ENCODE measurements around the gene PRSS12.

PRSS12 gene

GRCh38 chr4:118396881-118397622 is 44.2 kb upstream of the PRSS12 start:
- TF ChIP-seq SIN3A (IDR thresholded peaks at IDR 0.05; ENCODE audit: borderline replicate concordance, insufficient read depth, low read length) (no peak), POLR2AphosphoS5 (IDR thresholded peaks at IDR 0.05; ENCODE audit: low read depth, low read length) (no peak), TAF1 (IDR thresholded peaks at IDR 0.05; ENCODE audit: borderline replicate concordance, insufficient read depth, low read length) (no peak), REST (IDR thresholded peaks at IDR 0.05; ENCODE audit: insufficient read depth in 1 of 2, low read depth in 2 of 2, low read length in 2 of 2) (no peak), FOXP2 (optimal IDR thresholded peaks at IDR 0.05; ENCODE audit: borderline replicate concordance, extremely low read depth, extremely low read length, insufficient read depth) (no peak)

- TF ChIP-seq TAF1 (IDR thresholded peaks at IDR 0.05; ENCODE audit: borderline replicate concordance, insufficient read depth, low read length): no peak
- no peak for TF ChIP-seq FOXP2 (optimal IDR thresholded peaks at IDR 0.05; ENCODE audit: borderline replicate concordance, extremely low read depth, extremely low read length, insufficient read depth)
- no peak for TF ChIP-seq SIN3A (IDR thresholded peaks at IDR 0.05; ENCODE audit: borderline replicate concordance, insufficient read depth, low read length)
- TF ChIP-seq REST (IDR thresholded peaks at IDR 0.05; ENCODE audit: insufficient read depth in 1 of 2, low read depth in 2 of 2, low read length in 2 of 2): no peak
- no peak for TF ChIP-seq POLR2AphosphoS5 (IDR thresholded peaks at IDR 0.05; ENCODE audit: low read depth, low read length)
Measured at GRCh38 chr4:118395057-118395644, 42.3 kb upstream of the PRSS12 start.

DNA sequence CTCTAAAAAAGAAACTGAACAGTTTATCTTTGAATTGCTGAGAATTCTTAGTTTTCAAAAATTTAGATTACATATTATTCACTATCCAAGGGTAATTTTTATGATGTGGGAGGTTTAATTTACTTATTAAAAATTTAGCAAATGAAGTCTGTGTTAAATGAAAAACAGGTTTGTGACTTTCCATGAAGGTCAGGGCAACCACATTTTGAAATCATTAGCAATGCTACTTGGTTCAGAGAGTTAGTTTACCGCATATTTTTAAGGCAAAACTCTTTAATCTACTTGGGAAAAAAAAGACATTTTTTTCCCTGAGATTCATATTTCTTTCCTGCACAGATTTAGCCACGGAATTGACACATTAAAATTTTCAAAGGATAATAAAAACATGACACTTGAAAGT is 37.3 kb upstream of the PRSS12 start:
- TF ChIP-seq SIN3A (IDR thresholded peaks at IDR 0.05; ENCODE audit: borderline replicate concordance, insufficient read depth, low read length) (no peak), TAF1 (IDR thresholded peaks at IDR 0.05; ENCODE audit: borderline replicate concordance, insufficient read depth, low read length) (no peak), REST (IDR thresholded peaks at IDR 0.05; ENCODE audit: insufficient read depth in 1 of 2, low read depth in 2 of 2, low read length in 2 of 2) (no peak), POLR2AphosphoS5 (IDR thresholded peaks at IDR 0.05; ENCODE audit: low read depth, low read length) (no peak), FOXP2 (optimal IDR thresholded peaks at IDR 0.05; ENCODE audit: borderline replicate concordance, extremely low read depth, extremely low read length, insufficient read depth) (no peak)

- TF ChIP-seq FOXP2 (optimal IDR thresholded peaks at IDR 0.05; ENCODE audit: borderline replicate concordance, extremely low read depth, extremely low read length, insufficient read depth): no peak
Measured at GRCh38 chr4:118389721-118390120, 36.9 kb upstream of the PRSS12 start.

DNA sequence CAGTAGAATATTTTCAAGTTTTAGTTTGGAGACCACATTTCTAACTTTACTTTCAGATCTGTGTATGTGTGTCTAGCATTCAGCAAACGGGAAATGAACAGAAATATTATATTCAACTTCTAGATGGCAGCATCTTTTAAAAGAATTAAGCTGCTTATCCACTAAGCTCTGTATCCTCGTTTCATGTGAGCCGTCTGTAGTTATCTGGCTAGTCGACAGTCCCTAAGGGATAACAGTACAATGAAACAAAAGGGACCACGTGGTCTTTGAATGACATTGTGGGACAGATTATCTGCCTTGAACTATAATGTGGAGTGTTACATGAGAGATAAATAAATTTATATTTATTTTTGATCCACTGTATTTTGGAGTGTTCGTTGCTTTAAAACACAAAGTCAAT is 35.8 kb upstream of the PRSS12 start:
- TF ChIP-seq REST (IDR thresholded peaks at IDR 0.05; ENCODE audit: insufficient read depth in 1 of 2, low read depth in 2 of 2, low read length in 2 of 2): no peak
